Sigmoid colon (tissue), 7 donors: Measurements from ENCODE around the gene CCL19. TPM values are rescaled to one million over a fixed set of nuclear protein-coding genes. Genes with fewer than 3 reads are reported as not detected.

ENCODE experiments used
- DNase-seq: peaks from one replicate; pipeline ENCODE4 v3.0.0-alpha.2; 2019
- H3K27ac ChIP-seq, 4 donors: fragments of 200-600 bp; sonication (generic); one replicate each; pipeline ENCODE4 v1.5.1; 2016 to 2019; ENCODE audit warnings: mild to moderate bottlenecking in 1 of 4
- H3K27me3 ChIP-seq, 3 donors: fragments of 200-600 bp; sonication (generic); one replicate each; pipeline ENCODE4 v1.5.1; 2019; ENCODE audit warnings: mild to moderate bottlenecking in 1 of 3
- H3K36me3 ChIP-seq, 4 donors: fragments of 200-600 bp; sonication (generic); one replicate each; pipeline ENCODE4 v1.5.1; 2016 to 2019
- H3K4me1 ChIP-seq, 4 donors: fragments of 200-600 bp; sonication (generic); one replicate each; pipeline ENCODE4 v1.5.1; 2017 to 2019
- H3K4me3 ChIP-seq, 4 donors: fragments of 200-600 bp; sonication (generic); one replicate each; pipeline ENCODE4 v1.5.1; 2017 to 2019; ENCODE audit warnings: mild to moderate bottlenecking in 2 of 4, moderate library complexity in 1 of 4
- H3K9me3 ChIP-seq, 4 donors: fragments of 200-600 bp in 3 of 4; sonication (generic) in 3 of 4; one replicate each; pipeline versions ENCODE4 v1.5.1 to v1.6.1; 2013 to 2019
- CTCF ChIP-seq, 4 experiments: fragments of 450-650 bp in 3 of 4; fragments of 200-600 bp in 1 of 4; IDR thresholded peaks; one replicate each; pipeline ENCODE4 v1.5.1; 2016 to 2019; ENCODE audit warnings: antibody characterized with exemption in 4 of 4, mild to moderate bottlenecking in 3 of 4, moderate library complexity in 2 of 4
- EP300 ChIP-seq, 4 donors: sonication (generic); formaldehyde crosslinking; IDR thresholded peaks; one replicate each; pipeline ENCODE4 v1.6.1; 2017; ENCODE audit warnings: antibody characterized with exemption in 4 of 4
- POLR2A ChIP-seq, 2 donors: fragments of 450-650 bp; IDR thresholded peaks; one replicate each; pipeline ENCODE4 v1.6.1; 2016; ENCODE audit warnings: antibody characterized with exemption in 2 of 2, mild to moderate bottlenecking in 2 of 2, moderate library complexity in 2 of 2
- POLR2AphosphoS5 ChIP-seq, 4 donors: sonication (generic); formaldehyde crosslinking; IDR thresholded peaks; one replicate each; pipeline ENCODE4 v1.6.1; 2017; ENCODE audit warnings: antibody characterized with exemption in 4 of 4
- WGBS, 2 donors: extraction: QIAGEN DNeasy Blood & Tissue Kit; methylation state at CpG; one replicate each; pipeline ENCODE4 v1.1.7; 2013; 5-methylcytosine and 5-hydroxymethylcytosine counted together
- intact Hi-C: fragments of 100-400 bp; cut with DNase I; formaldehyde crosslinking; loops from one replicate; pipeline ENCODE4 v1.15.1; 2023
- polyA plus RNA-seq, 3 donors: library from polyadenylated mRNA; stranded (reverse); fragments of 200-250 nt; gene quantifications; one replicate each; pipeline ENCODE4 v1.2.3, GENCODE V29; 2013
- total RNA-seq, 4 donors: library from RNA; depleted of rRNA; stranded (reverse); fragments of >200 nt; gene quantifications; one replicate each; pipeline ENCODE4 v1.1.0, GENCODE V29; 2016
- donor health status: healthy with polysubstance abuse.
- donor health status: Bipolar disorder and iron deficiency.
- donor health status: healthy.

CCL19 gene
- total and polyA plus RNA-seq, 7 donors = 1.8 to 415 (median 3.8) TPM; not detected in 3

GRCh38 chr9:34650816-34651215 is 40.3 kb downstream of the CCL19 start:
- DNase-seq = no peak

GRCh38 chr9:34648673-34649072 is 42.4 kb downstream of the CCL19 start:
- H3K9me3 ChIP-seq = no peaks in the 10 kb centered on the region
- peaks cover 5 to 29% (median 14%) of the 10 kb centered on the region in 4 donors for H3K36me3 ChIP-seq
- no peak for DNase-seq
- intact Hi-C loops = loop anchor here (5.0 kb wide), 1 partner anchor 54 kb away; no protein-coding TSS in a partner anchor
- no peaks in the 10 kb centered on the region for H3K27me3 ChIP-seq
- peaks cover 0 to 59% (median 55%) of the 10 kb centered on the region in 4 donors for H3K4me1 ChIP-seq
- peak overlapping the region in 3 of 4 donors; percentile 83 to 90 (median 89) for H3K27ac ChIP-seq
- no peak overlapping the region for H3K4me3 ChIP-seq
- TF ChIP-seq EP300 (IDR thresholded peaks at IDR 0.05) (no peak), POLR2A (IDR thresholded peaks at IDR 0.05) (no peak), CTCF (IDR thresholded peaks at IDR 0.05) (no peak), POLR2AphosphoS5 (IDR thresholded peaks at IDR 0.05) (no peak)
- 95 to 97% methylated on average over 8 of the region's 8 CpGs for WGBS, 2 donors

More at GRCh38 chr9:34650816-34651215, 40.3 kb downstream of the CCL19 start:
- H3K36me3 ChIP-seq = peaks cover 5 to 29% (median 14%) of the 10 kb centered on the region in 4 donors
- peaks cover 0 to 80% (median 75%) of the 10 kb centered on the region in 4 donors for H3K4me1 ChIP-seq
- no peaks in the 10 kb centered on the region for H3K9me3 ChIP-seq
- H3K4me3 ChIP-seq = no peak overlapping the region
- intact Hi-C loops = loop anchor here (5.0 kb wide), 1 partner anchor 341 kb away; no protein-coding TSS in a partner anchor
- 86 to 87% methylated on average over 5 of the region's 5 CpGs for WGBS, 2 donors
- no peak for TF ChIP-seq POLR2A (IDR thresholded peaks at IDR 0.05)
- no peak for TF ChIP-seq EP300 (IDR thresholded peaks at IDR 0.05)
- H3K27ac ChIP-seq = peak overlapping the region; percentile 83 to 91 (median 88)
- H3K27me3 ChIP-seq = no peaks in the 10 kb centered on the region

GRCh38 chr9:34647651-34648050 is 43.4 kb downstream of the CCL19 start:
- DNase-seq = no peak
- intact Hi-C loops = loop anchor here (5.0 kb wide), 1 partner anchor 55 kb away; no protein-coding TSS in a partner anchor
- Histone ChIP-seq H3K36me3 (peaks cover 5 to 29% (median 14%) of the 10 kb centered on the region in 4 donors), H3K4me1 (peaks cover 0 to 48% (median 45%) of the 10 kb centered on the region in 4 donors), H3K4me3 (peak overlapping the region; percentile 50 to 81 (median 59)), H3K27me3 (no peaks in the 10 kb centered on the region), H3K27ac (peak overlapping the region; percentile 83 to 94 (median 90)), H3K9me3 (no peaks in the 10 kb centered on the region)
- WGBS, 2 donors = 24 to 56% methylated on average over 10 of the region's 10 CpGs
- TF ChIP-seq CTCF (IDR thresholded peaks at IDR 0.05) = no peak
- no peak for TF ChIP-seq POLR2AphosphoS5 (IDR thresholded peaks at IDR 0.05)
- TF ChIP-seq POLR2A (IDR thresholded peaks at IDR 0.05) = no peak
- no peak for TF ChIP-seq EP300 (IDR thresholded peaks at IDR 0.05)

- peak overlapping the region; percentile 50 to 81 (median 59) for H3K4me3 ChIP-seq
- TF ChIP-seq EP300 (IDR thresholded peaks at IDR 0.05) (no peak), POLR2A (IDR thresholded peaks at IDR 0.05) (no peak), CTCF (IDR thresholded peaks at IDR 0.05) (no peak), POLR2AphosphoS5 (IDR thresholded peaks at IDR 0.05) (no peak)
- no peaks in the 10 kb centered on the region for H3K27me3 ChIP-seq
- no peaks in the 10 kb centered on the region for H3K9me3 ChIP-seq
- peak overlapping the region; percentile 83 to 94 (median 90) for H3K27ac ChIP-seq
- peaks cover 5 to 29% (median 14%) of the 10 kb centered on the region in 4 donors for H3K36me3 ChIP-seq
- no peak for DNase-seq
- H3K4me1 ChIP-seq = peaks cover 0 to 42% (median 39%) of the 10 kb centered on the region in 4 donors
- intact Hi-C loops = loop anchor here (5.0 kb wide), 1 partner anchor 55 kb away; no protein-coding TSS in a partner anchor
- WGBS, 2 donors = 1% methylated on average over 8 of the region's 8 CpGs
Measured at GRCh38 chr9:34647084-34647403, 44.0 kb downstream of the CCL19 start.

- peak within 1 kb of the TSS; percentile 83 to 94 (median 90) for H3K27ac ChIP-seq
- 2 to 5% methylated on average over 43 of the region's 43 CpGs for WGBS, 2 donors
- TF ChIP-seq CTCF (IDR thresholded peaks at IDR 0.05) = peak in 3 of 4 experiments; percentile 27 to 39 (median 31)
- TF ChIP-seq EP300 (IDR thresholded peaks at IDR 0.05) = no peak
- peak in 1 of 2 donors; percentile 43 for TF ChIP-seq POLR2A (IDR thresholded peaks at IDR 0.05)
- peak; percentile 46 to 80 (median 71) for TF ChIP-seq POLR2AphosphoS5 (IDR thresholded peaks at IDR 0.05)
- intact Hi-C loops = loop anchor here (5.0 kb wide), 1 partner anchor 56 kb away; no protein-coding TSS in a partner anchor
- no peaks in the 10 kb centered on the region for H3K27me3 ChIP-seq
- no peaks in the 10 kb centered on the region for H3K9me3 ChIP-seq
- DNase-seq = peak; percentile 97
- H3K4me3 ChIP-seq = peak within 1 kb of the TSS; percentile 50 to 81 (median 59)
- peaks cover 5 to 29% (median 14%) of the 10 kb centered on the region in 4 donors for H3K36me3 ChIP-seq
- H3K4me1 ChIP-seq = peaks cover 0 to 36% (median 35%) of the 10 kb centered on the region in 4 donors
Measured at GRCh38 chr9:34646211-34647083, 44.6 kb downstream of the CCL19 start, which contains the start of gene GALT. GALT (plus strand) TSS chr9:34646675; CDS start chr9:34646705, 30 bp downstream.
